Activated B cell treated with CpG ODN at 0.5 μM for 24 hours (primary cell): Measurements from ENCODE around the gene SPDYE4. TPM values are rescaled to one million over a fixed set of nuclear protein-coding genes. Genes with fewer than 3 reads are reported as not detected.
"Not testable (repeated sequence)": the region's sequence is repeated elsewhere in the genome, so short reads cannot be mapped to it uniquely, and the experiment has no call there.

Source experiments
- ATAC-seq: fragments of 200-7000 bp; cut with Tn5 transposase; one replicate; pipeline ENCODE4 v1.10.0; 2021; ENCODE audit warnings: low read depth, mild to moderate bottlenecking, moderate library complexity
- CTCF ChIA-PET: fragments of 350-600 bp; sonication (Branson Sonifier 250); formaldehyde crosslinking; loops from one replicate; lab custom pipeline; 2021; ENCODE audit warnings: antibody characterized with exemption; lab: Charles Lee
- POLR2A ChIA-PET: fragments of 350-600 bp; sonication (Branson Sonifier 250); formaldehyde crosslinking; loops from one replicate; lab custom pipeline; 2021; ENCODE audit warnings: antibody characterized with exemption; lab: Charles Lee
- DNase-seq: peaks from one replicate; pipeline ENCODE4 v3.0.0; 2022
- H3K27ac Mint-ChIP-seq: one replicate; pipeline ENCODE4 v1.8.0; 2020; ENCODE audit warnings: mixed read lengths
- H3K27me3 Mint-ChIP-seq: one replicate; pipeline ENCODE4 v1.8.0; 2021; ENCODE audit warnings: mixed read lengths
- H3K36me3 Mint-ChIP-seq: one replicate; pipeline ENCODE4 v1.8.0; 2021; ENCODE audit warnings: low read depth, mixed read lengths
- H3K4me1 Mint-ChIP-seq: one replicate; pipeline ENCODE4 v1.8.0; 2021; ENCODE audit warnings: mixed read lengths
- H3K4me3 Mint-ChIP-seq: one replicate; pipeline ENCODE4 v1.8.0; 2020; ENCODE audit warnings: mild to moderate bottlenecking, mixed read lengths
- H3K9me3 Mint-ChIP-seq: one replicate; pipeline ENCODE4 v1.8.0; 2020; ENCODE audit warnings: mixed read lengths
- CTCF ChIP-seq: fragments of 200-600 bp; IDR thresholded peaks from one replicate; pipeline ENCODE4 v1.8.0; 2022; ENCODE audit warnings: antibody characterized with exemption, mild to moderate bottlenecking
- intact Hi-C: fragments of 100-400 bp; cut with micrococcal nuclease; formaldehyde crosslinking; loops from one replicate; pipeline ENCODE4 v1.15.1; 2024
- total RNA-seq: library from RNA; stranded (reverse); gene quantifications from 2 replicates; pipeline ENCODE4 v1.2.3, GENCODE V29; 2022

SPDYE4 gene, protein sequence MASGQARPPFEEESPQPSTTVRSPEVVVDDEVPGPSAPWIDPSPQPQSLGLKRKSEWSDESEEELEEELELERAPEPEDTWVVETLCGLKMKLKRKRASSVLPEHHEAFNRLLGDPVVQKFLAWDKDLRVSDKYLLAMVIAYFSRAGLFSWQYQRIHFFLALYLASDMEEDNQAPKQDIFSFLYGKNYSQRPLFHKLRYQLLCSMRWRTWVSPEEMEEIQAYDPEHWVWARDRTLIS
- not detected in 2 replicates for total RNA-seq

DNA sequence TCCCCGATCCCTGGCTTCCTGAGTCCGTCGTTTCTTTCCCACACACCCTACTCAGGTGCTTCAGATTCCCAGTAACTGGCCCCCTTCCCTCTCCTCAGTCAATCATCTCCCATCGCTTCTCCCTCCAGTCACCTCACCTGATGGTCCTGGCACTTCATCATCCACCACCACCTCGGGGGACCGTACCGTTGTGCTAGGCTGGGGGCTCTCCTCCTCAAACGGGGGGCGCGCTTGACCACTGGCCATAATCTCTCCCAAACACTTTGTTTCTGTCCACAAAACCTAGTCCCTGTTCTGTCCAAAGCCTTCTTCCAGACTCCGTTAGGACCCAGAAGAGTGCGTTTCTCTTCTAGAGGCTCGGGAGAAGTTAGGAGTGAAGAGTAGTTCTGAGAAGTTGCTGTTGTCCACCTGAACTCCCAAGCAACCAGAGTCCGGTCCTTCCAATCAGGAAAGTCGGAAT lies at the start of gene SPDYE4:
Gene SPDYE4 (minus strand): TSS at position 410 of the 460 bp plus-strand sequence. CDS start 164 bp downstream, at position 246.
- H3K4me3 Mint-ChIP-seq: no peak within 1 kb of the TSS
- intact Hi-C loops: no loop called here
- no peaks in the 10 kb centered on the region for H3K36me3 Mint-ChIP-seq
- no peaks in the 10 kb centered on the region for H3K9me3 Mint-ChIP-seq
- no peaks in the 10 kb centered on the region for H3K4me1 Mint-ChIP-seq
- CTCF ChIA-PET: no interaction called here
- POLR2A ChIA-PET: no interaction called here
- TF ChIP-seq CTCF: no peak
- DNase-seq: no peak
- H3K27me3 Mint-ChIP-seq: peaks cover 30% of the 10 kb centered on the region
- ATAC-seq: no peak
- no peak within 1 kb of the TSS for H3K27ac Mint-ChIP-seq

DNA sequence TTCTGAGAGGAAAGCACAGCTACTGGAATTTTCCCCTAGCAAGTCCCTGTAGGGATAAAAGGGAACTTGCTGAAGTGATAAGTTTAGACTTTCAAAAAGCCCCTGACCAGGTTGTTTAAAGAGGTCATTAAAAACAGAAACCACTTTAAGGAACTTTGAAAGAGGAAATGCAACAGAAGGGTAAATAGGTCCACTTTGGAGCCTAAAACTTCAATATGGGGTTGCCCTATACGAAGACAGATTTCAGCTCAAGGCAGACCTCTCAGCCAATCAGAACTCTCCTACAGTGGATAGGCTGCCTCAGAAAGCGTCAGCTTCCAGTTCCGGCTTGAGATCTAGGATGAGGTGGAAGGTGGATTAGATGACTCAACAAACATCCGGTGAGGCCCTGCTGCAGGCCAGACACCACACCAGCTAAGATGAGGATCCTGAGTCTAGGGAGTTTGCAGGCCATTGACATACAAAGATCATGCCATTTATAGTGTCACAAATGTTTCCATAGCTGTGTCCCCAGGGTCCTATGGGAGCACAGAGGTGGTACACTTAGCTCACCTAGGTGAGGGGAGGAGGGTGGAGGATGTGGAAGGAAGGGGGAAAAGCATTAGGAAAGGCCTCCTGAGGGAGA lies 48.7 kb upstream of the SPDYE4 start:
- POLR2A ChIA-PET: interaction anchor here (0.8 to 1.6 kb wide), 10 partner anchors 18 to 423 kb away, joined by 3 to 19 read pairs (median 4); partner anchors contain the start of gene PIK3R5

DNA sequence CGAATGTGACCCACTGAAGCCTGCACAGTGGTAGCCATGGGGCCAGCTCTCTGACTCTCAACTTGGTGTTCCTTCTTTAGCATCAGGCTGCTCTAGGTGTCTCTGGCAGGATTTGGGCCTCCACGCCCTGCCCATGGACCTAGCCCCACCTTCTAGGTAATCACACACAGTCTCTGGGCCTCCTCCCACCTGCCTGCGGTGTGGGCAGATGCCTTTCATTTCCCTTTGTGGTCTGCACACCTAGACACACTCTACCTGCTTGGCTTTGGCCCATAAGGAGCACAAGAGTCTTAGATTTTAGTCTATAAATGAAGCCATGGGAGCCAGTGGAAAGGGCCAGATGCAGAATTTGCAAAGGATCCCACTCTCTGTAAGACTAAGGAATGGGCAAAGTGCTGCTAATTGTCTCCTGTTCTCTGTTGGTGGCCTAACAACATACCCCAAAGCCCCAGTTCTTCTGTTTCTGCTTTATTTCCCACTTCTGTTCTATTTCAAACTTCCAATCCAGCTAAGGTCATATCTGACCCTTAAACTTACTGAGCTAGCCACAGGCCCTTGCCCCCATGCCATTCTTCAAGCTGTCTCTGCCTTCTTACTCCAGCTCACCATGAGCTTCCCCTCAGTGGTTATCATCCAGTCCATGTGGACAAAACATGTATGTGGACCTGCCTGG lies 48.0 kb upstream of the SPDYE4 start:
- CTCF ChIA-PET: interaction anchor here (0.9 to 1.9 kb wide), 6 partner anchors 21 to 192 kb away, joined by 3 to 11 read pairs (median 4); no protein-coding TSS in a partner anchor
- peaks cover 42% of the 10 kb centered on the region for H3K4me1 Mint-ChIP-seq
- ATAC-seq: peak; percentile 8
- H3K27ac Mint-ChIP-seq: peak overlapping the region; percentile 92
- H3K27me3 Mint-ChIP-seq: no peaks in the 10 kb centered on the region
- POLR2A ChIA-PET: interaction anchor here (0.6 to 1.6 kb wide), 11 partner anchors 18 to 480 kb away, joined by 3 to 19 read pairs (median 4); partner anchors contain the start of gene PIK3R5
- peak overlapping the region; percentile 56 for H3K4me3 Mint-ChIP-seq
- no peak for DNase-seq
- intact Hi-C loops: loop anchor here (1.0 kb wide), 1 partner anchor 371 kb away; the partner anchor contains the start of gene NDEL1
- peaks cover 12% of the 10 kb centered on the region for H3K9me3 Mint-ChIP-seq
- TF ChIP-seq CTCF: no peak
- peaks cover 15% of the 10 kb centered on the region for H3K36me3 Mint-ChIP-seq

More for the DNA sequence above, 48.7 kb upstream of the SPDYE4 start:
- intact Hi-C loops: loop anchor here (1.0 kb wide), 2 partner anchors 51 to 372 kb away; partner anchors contain the start of gene NDEL1
- CTCF ChIA-PET: interaction anchor here (0.9 to 1.9 kb wide), 4 partner anchors 22 to 191 kb away, joined by 3 to 11 read pairs (median 4); no protein-coding TSS in a partner anchor
- Mint-ChIP-seq H3K4me3 (peak overlapping the region; percentile 56), H3K27ac (peak overlapping the region; percentile 92), H3K9me3 (peaks cover 14% of the 10 kb centered on the region), H3K4me1 (peaks cover 42% of the 10 kb centered on the region), H3K36me3 (peaks cover 15% of the 10 kb centered on the region), H3K27me3 (no peaks in the 10 kb centered on the region)
- TF ChIP-seq CTCF: no peak
- DNase-seq (peak; percentile 34), ATAC-seq (peak; percentile 90)

GRCh38 chr17:8805396-8805795 lies 47.0 kb upstream of the SPDYE4 start:
- H3K4me3 Mint-ChIP-seq, intact Hi-C loops, DNase-seq, H3K27me3 Mint-ChIP-seq, ATAC-seq: not testable (repeated sequence)
- Mint-ChIP-seq H3K9me3 (peaks cover 12% of the 10 kb centered on the region), H3K36me3 (peaks cover 15% of the 10 kb centered on the region), H3K4me1 (peaks cover 42% of the 10 kb centered on the region), H3K27ac (peak overlapping the region; percentile 92)
- ChIA-PET POLR2A (interaction anchor here (1.1 to 1.3 kb wide), 2 partner anchors 53 to 160 kb away, joined by 3 to 4 read pairs; partner anchors contain the start of gene PIK3R5), CTCF (interaction anchor here (1.0 to 2.7 kb wide), 5 partner anchors 90 to 193 kb away, joined by 3 to 12 read pairs (median 3); no protein-coding TSS in a partner anchor)
